GM23338 (cell line): ENCODE results near the gene TXNDC2. TPM values are rescaled to one million over a fixed set of nuclear protein-coding genes. Genes with fewer than 3 reads are reported as not detected.

Source experiments
- ATAC-seq: fragments of 200-7000 bp; cut with Tn5 transposase; 3 replicates; pipeline ENCODE4 v1.9.1; 2020
- DNase-seq: peaks from one replicate; pipeline ENCODE4 v3.0.0-alpha.2; 2015; ENCODE audit warnings: low spot score
- H2AFZ ChIP-seq: fragments of 200-600 bp; sonication (generic); 2 replicates; pipeline ENCODE4 v1.8.0; 2016; ENCODE audit warnings: antibody characterized with exemption, mild to moderate bottlenecking, moderate library complexity
- H3F3A ChIP-seq: fragments of 200-600 bp; sonication (generic); replicated peaks from 2 replicates; pipeline ENCODE4 v1.8.0; 2017; ENCODE audit warnings: antibody characterized with exemption, mixed run types, low read depth
- H3K27ac ChIP-seq: fragments of 200-600 bp; sonication (generic); 2 replicates; pipeline ENCODE4 v1.6.1; 2016; ENCODE audit warnings: low read depth
- H3K27me3 ChIP-seq: fragments of 200-600 bp; sonication (generic); 2 replicates; pipeline ENCODE4 v1.8.0; 2016; ENCODE audit warnings: mild to moderate bottlenecking, mixed run types, moderate library complexity; ENCODE audit not compliant: insufficient read depth
- H3K36me3 ChIP-seq: fragments of 200-600 bp; sonication (generic); 2 replicates; pipeline ENCODE4 v1.8.0; 2016; ENCODE audit warnings: mild to moderate bottlenecking; ENCODE audit not compliant: insufficient read depth
- H3K4me1 ChIP-seq: fragments of 200-600 bp; sonication (generic); 2 replicates; pipeline ENCODE4 v1.8.0; 2016; ENCODE audit warnings: mild to moderate bottlenecking, moderate library complexity; ENCODE audit not compliant: insufficient read depth
- H3K4me2 ChIP-seq: fragments of 200-600 bp; sonication (generic); 2 replicates; pipeline ENCODE4 v1.7.1; 2017; ENCODE audit warnings: mixed run types
- H3K4me3 ChIP-seq: fragments of 200-600 bp; sonication (generic); 2 replicates; pipeline ENCODE4 v1.6.1; 2016; ENCODE audit warnings: mixed run types
- H3K79me2 ChIP-seq: fragments of 200-600 bp; sonication (generic); replicated peaks from 2 replicates; pipeline ENCODE4 v1.8.0; 2017; ENCODE audit warnings: mild to moderate bottlenecking; ENCODE audit not compliant: insufficient read depth
- H3K9me2 ChIP-seq: fragments of 200-600 bp; sonication (generic); 2 replicates; pipeline ENCODE4 v1.8.0; 2017; ENCODE audit not compliant: insufficient read depth
- H4K20me1 ChIP-seq: fragments of 200-600 bp; sonication (generic); replicated peaks from 2 replicates; pipeline ENCODE4 v1.8.0; 2017; ENCODE audit warnings: mild to moderate bottlenecking; ENCODE audit not compliant: insufficient read depth
- H3K27ac Mint-ChIP-seq: 2 replicates; pipeline ENCODE4 v1.8.0; 2020; ENCODE audit warnings: inconsistent platforms, mild to moderate bottlenecking, moderate library complexity, mixed read lengths
- H3K27me3 Mint-ChIP-seq: 3 replicates; pipeline ENCODE4 v1.8.0; 2022; ENCODE audit warnings: low read depth, mild to moderate bottlenecking, moderate library complexity, mixed read lengths, inconsistent platforms; ENCODE audit not compliant: insufficient read depth, poor library complexity
- H3K36me3 Mint-ChIP-seq: 3 replicates; pipeline ENCODE4 v1.8.0; 2021; ENCODE audit warnings: low read depth, mild to moderate bottlenecking, inconsistent platforms, moderate library complexity, mixed read lengths
- H3K4me1 Mint-ChIP-seq: 3 replicates; pipeline ENCODE4 v1.8.0; 2020; ENCODE audit warnings: mild to moderate bottlenecking, inconsistent platforms, mixed read lengths
- H3K4me3 Mint-ChIP-seq: 3 replicates; pipeline ENCODE4 v1.8.0; 2021; ENCODE audit warnings: moderate library complexity, mild to moderate bottlenecking, inconsistent platforms, mixed read lengths
- H3K9me3 Mint-ChIP-seq: 3 replicates; pipeline ENCODE4 v1.8.0; 2020; ENCODE audit warnings: moderate library complexity, mild to moderate bottlenecking, inconsistent platforms, mixed read lengths
- EZH2 ChIP-seq: fragments of 200-600 bp; sonication (generic); IDR thresholded peaks from one replicate; pipeline ENCODE4 v1.8.0; 2017; ENCODE audit warnings: antibody characterized with exemption, mild to moderate bottlenecking, low read depth; ENCODE audit not compliant: unreplicated experiment
- NANOG ChIP-seq: IDR thresholded peaks from 2 replicates; pipeline ENCODE4 v1.6.1; 2016; ENCODE audit warnings: antibody characterized with exemption, borderline replicate concordance
- ZNF114 ChIP-seq: fragments of 250-450 bp; sonication (Bioruptor Pico); IDR thresholded peaks from 2 replicates; pipeline ENCODE4 v1.5.0; 2020; ENCODE audit warnings: mild to moderate bottlenecking, moderate library complexity
- ZNF331 ChIP-seq: fragments of 250-450 bp; sonication (Bioruptor Pico); IDR thresholded peaks from 2 replicates; pipeline ENCODE4 v1.5.0; 2020; ENCODE audit warnings: low read depth, mild to moderate bottlenecking, moderate library complexity
- polyA plus RNA-seq: library from polyadenylated mRNA; unstranded; fragments of >200 nt; fragmentation: Nextera tagmentation; extraction: Ambion mirVana; gene quantifications from 2 replicates; pipeline ENCODE4 v1.2.1, GENCODE V29; 2016
- total RNA-seq: library from RNA; depleted of rRNA; stranded (reverse); fragments of >200 nt; shearing (Covaris generic); gene quantifications from 2 replicates; pipeline ENCODE4 v1.2.3, GENCODE V29; 2014
- TF ChIP-seq, protein P1 (sequence below), 2 experiments: fragments of 200-600 bp in 1 of 2; sonication (generic) in 1 of 2; conservative IDR thresholded peaks; 2 replicates each; pipeline versions ENCODE4 v1.5.1 to v1.6.1; 2016 to 2017; ENCODE audit warnings: antibody characterized with exemption in 2 of 2, low read depth in 2 of 2, mild to moderate bottlenecking in 2 of 2, moderate library complexity in 1 of 2
- TF ChIP-seq, protein P2 (sequence below): fragments of 250-450 bp; sonication (Bioruptor Pico); IDR thresholded peaks from 2 replicates; pipeline ENCODE4 v1.5.0; 2020; ENCODE audit warnings: mild to moderate bottlenecking, moderate library complexity

The TXNDC2 gene
- total and polyA plus RNA-seq, 2 experiments from 2014 or later = 0.16 TPM; not detected in 1

DNA sequence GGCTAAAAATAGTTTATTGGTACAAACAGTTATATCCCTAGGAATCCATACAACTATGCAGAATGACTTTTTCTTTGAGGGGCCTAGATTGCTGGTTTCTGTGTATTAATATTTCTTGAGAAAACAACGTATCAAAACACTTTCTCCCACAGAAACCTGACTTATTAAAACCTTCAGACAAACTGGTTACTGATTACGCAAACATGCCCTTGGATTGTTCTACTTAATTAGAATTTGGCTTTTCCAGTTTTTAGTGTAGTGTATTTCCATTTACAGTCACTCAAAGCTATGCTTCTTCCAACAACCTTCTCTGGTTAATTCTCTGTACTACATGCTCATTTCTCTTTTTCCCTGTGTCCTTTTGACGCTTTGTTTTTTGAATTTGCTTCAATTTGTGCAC is 48.1 kb downstream of the TXNDC2 start (continued):
- TF ChIP-seq, protein P1, sequence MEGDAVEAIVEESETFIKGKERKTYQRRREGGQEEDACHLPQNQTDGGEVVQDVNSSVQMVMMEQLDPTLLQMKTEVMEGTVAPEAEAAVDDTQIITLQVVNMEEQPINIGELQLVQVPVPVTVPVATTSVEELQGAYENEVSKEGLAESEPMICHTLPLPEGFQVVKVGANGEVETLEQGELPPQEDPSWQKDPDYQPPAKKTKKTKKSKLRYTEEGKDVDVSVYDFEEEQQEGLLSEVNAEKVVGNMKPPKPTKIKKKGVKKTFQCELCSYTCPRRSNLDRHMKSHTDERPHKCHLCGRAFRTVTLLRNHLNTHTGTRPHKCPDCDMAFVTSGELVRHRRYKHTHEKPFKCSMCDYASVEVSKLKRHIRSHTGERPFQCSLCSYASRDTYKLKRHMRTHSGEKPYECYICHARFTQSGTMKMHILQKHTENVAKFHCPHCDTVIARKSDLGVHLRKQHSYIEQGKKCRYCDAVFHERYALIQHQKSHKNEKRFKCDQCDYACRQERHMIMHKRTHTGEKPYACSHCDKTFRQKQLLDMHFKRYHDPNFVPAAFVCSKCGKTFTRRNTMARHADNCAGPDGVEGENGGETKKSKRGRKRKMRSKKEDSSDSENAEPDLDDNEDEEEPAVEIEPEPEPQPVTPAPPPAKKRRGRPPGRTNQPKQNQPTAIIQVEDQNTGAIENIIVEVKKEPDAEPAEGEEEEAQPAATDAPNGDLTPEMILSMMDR (conservative IDR thresholded peaks at IDR 0.05; ENCODE audit: low read depth in 2 of 2) = no peak
- TF ChIP-seq, protein P2, sequence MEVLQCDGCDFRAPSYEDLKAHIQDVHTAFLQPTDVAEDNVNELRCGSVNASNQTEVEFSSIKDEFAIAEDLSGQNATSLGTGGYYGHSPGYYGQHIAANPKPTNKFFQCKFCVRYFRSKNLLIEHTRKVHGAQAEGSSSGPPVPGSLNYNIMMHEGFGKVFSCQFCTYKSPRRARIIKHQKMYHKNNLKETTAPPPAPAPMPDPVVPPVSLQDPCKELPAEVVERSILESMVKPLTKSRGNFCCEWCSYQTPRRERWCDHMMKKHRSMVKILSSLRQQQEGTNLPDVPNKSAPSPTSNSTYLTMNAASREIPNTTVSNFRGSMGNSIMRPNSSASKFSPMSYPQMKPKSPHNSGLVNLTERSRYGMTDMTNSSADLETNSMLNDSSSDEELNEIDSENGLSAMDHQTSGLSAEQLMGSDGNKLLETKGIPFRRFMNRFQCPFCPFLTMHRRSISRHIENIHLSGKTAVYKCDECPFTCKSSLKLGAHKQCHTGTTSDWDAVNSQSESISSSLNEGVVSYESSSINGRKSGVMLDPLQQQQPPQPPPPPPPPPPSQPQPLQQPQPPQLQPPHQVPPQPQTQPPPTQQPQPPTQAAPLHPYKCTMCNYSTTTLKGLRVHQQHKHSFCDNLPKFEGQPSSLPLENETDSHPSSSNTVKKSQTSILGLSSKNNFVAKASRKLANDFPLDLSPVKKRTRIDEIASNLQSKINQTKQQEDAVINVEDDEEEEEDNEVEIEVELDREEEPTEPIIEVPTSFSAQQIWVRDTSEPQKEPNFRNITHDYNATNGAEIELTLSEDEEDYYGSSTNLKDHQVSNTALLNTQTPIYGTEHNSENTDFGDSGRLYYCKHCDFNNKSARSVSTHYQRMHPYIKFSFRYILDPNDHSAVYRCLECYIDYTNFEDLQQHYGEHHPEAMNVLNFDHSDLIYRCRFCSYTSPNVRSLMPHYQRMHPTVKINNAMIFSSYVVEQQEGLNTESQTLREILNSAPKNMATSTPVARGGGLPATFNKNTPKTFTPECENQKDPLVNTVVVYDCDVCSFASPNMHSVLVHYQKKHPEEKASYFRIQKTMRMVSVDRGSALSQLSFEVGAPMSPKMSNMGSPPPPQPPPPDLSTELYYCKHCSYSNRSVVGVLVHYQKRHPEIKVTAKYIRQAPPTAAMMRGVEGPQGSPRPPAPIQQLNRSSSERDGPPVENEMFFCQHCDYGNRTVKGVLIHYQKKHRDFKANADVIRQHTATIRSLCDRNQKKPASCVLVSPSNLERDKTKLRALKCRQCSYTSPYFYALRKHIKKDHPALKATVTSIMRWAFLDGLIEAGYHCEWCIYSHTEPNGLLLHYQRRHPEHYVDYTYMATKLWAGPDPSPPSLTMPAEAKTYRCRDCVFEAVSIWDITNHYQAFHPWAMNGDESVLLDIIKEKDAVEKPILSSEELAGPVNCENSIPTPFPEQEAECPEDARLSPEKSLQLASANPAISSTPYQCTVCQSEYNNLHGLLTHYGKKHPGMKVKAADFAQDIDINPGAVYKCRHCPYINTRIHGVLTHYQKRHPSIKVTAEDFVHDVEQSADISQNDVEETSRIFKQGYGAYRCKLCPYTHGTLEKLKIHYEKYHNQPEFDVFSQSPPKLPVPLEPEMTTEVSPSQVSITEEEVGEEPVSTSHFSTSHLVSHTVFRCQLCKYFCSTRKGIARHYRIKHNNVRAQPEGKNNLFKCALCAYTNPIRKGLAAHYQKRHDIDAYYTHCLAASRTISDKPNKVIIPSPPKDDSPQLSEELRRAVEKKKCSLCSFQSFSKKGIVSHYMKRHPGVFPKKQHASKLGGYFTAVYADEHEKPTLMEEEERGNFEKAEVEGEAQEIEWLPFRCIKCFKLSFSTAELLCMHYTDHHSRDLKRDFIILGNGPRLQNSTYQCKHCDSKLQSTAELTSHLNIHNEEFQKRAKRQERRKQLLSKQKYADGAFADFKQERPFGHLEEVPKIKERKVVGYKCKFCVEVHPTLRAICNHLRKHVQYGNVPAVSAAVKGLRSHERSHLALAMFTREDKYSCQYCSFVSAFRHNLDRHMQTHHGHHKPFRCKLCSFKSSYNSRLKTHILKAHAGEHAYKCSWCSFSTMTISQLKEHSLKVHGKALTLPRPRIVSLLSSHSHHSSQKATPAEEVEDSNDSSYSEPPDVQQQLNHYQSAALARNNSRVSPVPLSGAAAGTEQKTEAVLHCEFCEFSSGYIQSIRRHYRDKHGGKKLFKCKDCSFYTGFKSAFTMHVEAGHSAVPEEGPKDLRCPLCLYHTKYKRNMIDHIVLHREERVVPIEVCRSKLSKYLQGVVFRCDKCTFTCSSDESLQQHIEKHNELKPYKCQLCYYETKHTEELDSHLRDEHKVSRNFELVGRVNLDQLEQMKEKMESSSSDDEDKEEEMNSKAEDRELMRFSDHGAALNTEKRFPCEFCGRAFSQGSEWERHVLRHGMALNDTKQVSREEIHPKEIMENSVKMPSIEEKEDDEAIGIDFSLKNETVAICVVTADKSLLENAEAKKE (CRISPR knock-in tag) = no peak
- TF ChIP-seq ZNF114 = no peak
- TF ChIP-seq EZH2 = no peak
- TF ChIP-seq NANOG = no peak
- no peak for TF ChIP-seq ZNF331 (CRISPR knock-in tag)

DNA sequence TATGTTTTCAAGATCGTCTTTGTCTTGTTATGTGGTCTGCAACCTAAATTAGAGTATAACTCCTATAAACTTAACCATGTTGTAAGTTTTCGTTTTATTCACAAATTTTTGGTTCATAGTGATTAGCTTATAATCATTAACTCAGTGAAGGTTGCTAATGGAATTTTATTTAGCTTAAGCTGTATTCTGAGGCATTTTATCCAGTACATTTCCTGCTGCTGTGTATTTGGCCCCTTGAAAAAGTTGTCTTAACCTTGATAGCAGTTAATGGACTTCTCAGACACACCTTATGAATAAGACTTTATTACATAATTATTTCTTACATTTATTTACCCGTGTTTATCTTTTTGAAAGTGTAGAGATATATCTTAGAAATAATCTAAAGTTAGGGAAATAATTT is 48.5 kb downstream of the TXNDC2 start:
- Histone ChIP-seq H3K4me2 (no peak overlapping the region), H2AFZ (no peak overlapping the region), H3F3A (no peaks in the 10 kb centered on the region), H3K36me3 (peaks cover 7% of the 10 kb centered on the region; the same call in 1 of the 2 replicates), H3K4me3 (no peak overlapping the region), H3K27ac (no peak overlapping the region), H3K4me1 (peaks cover 5% of the 10 kb centered on the region), H3K9me2 (no peaks in the 10 kb centered on the region), H3K79me2 (peaks cover 88% of the 10 kb centered on the region), H3K27me3 (no peaks in the 10 kb centered on the region), H4K20me1 (no peaks in the 10 kb centered on the region; the same call in 1 of the 2 replicates)
- Mint-ChIP-seq H3K9me3 (no peaks in the 10 kb centered on the region), H3K36me3 (peaks cover 44% of the 10 kb centered on the region; the same call in 2 of the 3 replicates), H3K27ac (no peak overlapping the region), H3K27me3 (no peaks in the 10 kb centered on the region), H3K4me3 (no peak overlapping the region), H3K4me1 (peaks cover 11% of the 10 kb centered on the region)
- no peak for ATAC-seq
- DNase-seq = no peak
- TF ChIP-seq, protein P1 (conservative IDR thresholded peaks at IDR 0.05; ENCODE audit: low read depth in 2 of 2) = no peak
- no peak for TF ChIP-seq ZNF331 (CRISPR knock-in tag)
- TF ChIP-seq ZNF114 = no peak
